Stomach (tissue), 9 donors: ENCODE data around the gene WDR54. TPM values are rescaled to one million over a fixed set of nuclear protein-coding genes. Genes with fewer than 3 reads are reported as not detected.

Source experiments
- DNase-seq, 2 donors: peaks; one replicate each; pipeline versions ENCODE4 v3.0.0 to v3.0.0-alpha.2; 2013 to 2019
- H3K27ac ChIP-seq, 5 donors: fragments of 200-600 bp in 4 of 5; sonication (generic) in 4 of 5; one replicate each; pipeline ENCODE4 v1.5.1; 2013 to 2019; ENCODE audit warnings: mild to moderate bottlenecking in 1 of 5, moderate library complexity in 1 of 5
- H3K27me3 ChIP-seq, 3 donors: fragments of 200-600 bp; sonication (generic); one replicate each; pipeline ENCODE4 v1.5.1; 2017 to 2019; ENCODE audit warnings: mixed run types in 1 of 3
- H3K36me3 ChIP-seq, 4 donors: fragments of 200-600 bp; sonication (generic); 1 replicate in 3 of 4; 2 replicates in 1 of 4; pipeline ENCODE4 v1.5.1; 2016 to 2019
- H3K4me1 ChIP-seq, 4 donors: fragments of 200-600 bp; sonication (generic); one replicate each; pipeline ENCODE4 v1.5.1; 2016 to 2019
- H3K4me3 ChIP-seq, 4 donors: fragments of 200-600 bp; sonication (generic) in 3 of 4; one replicate each; pipeline ENCODE4 v1.5.1; 2016 to 2019; ENCODE audit warnings: mild to moderate bottlenecking in 1 of 4
- H3K9me3 ChIP-seq, 4 donors: fragments of 200-600 bp; sonication (generic); one replicate each; pipeline ENCODE4 v1.5.1; 2016 to 2019
- CTCF ChIP-seq, 7 experiments: fragments of 450-650 bp in 4 of 7; fragments of 200-600 bp in 3 of 7; sonication (generic) in 3 of 7; IDR thresholded peaks; one replicate each; pipeline ENCODE4 v1.5.1; 2016 to 2019; ENCODE audit warnings: antibody characterized with exemption in 7 of 7, control low read depth in 2 of 7, mild to moderate bottlenecking in 1 of 7
- EP300 ChIP-seq: sonication (generic); formaldehyde crosslinking; IDR thresholded peaks from one replicate; pipeline ENCODE4 v1.6.1; 2017; ENCODE audit warnings: antibody characterized with exemption
- POLR2A ChIP-seq, 4 donors: fragments of 450-650 bp; IDR thresholded peaks; one replicate each; pipeline ENCODE4 v1.6.1; 2016; ENCODE audit warnings: antibody characterized with exemption in 4 of 4, control low read depth in 2 of 4, mild to moderate bottlenecking in 1 of 4, moderate library complexity in 1 of 4
- POLR2AphosphoS5 ChIP-seq, 3 donors: sonication (generic); formaldehyde crosslinking; IDR thresholded peaks; one replicate each; pipeline ENCODE4 v1.6.1; 2016; ENCODE audit warnings: antibody characterized with exemption in 3 of 3
- WGBS, 5 donors: extraction: QIAGEN DNeasy Blood & Tissue Kit in 3 of 5; methylation state at CpG; one replicate each; pipeline versions ENCODE4 v1.1.5 to v1.1.7; 2013 to 2018; 5-methylcytosine and 5-hydroxymethylcytosine counted together
- intact Hi-C: fragments of 100-400 bp; cut with DNase I; formaldehyde crosslinking; loops from one replicate; pipeline ENCODE4 v1.15.1; 2023; ENCODE audit warnings: low total_unique reads
- polyA plus RNA-seq, 3 donors: library from polyadenylated mRNA; stranded (reverse); fragments of 200-250 nt; gene quantifications; one replicate each; pipeline ENCODE4 v1.2.3, GENCODE V29; 2013
- total RNA-seq, 5 donors: library from RNA; depleted of rRNA; stranded (reverse); fragments of >200 nt; gene quantifications; one replicate each; pipeline versions ENCODE4 v1.1.0 to v1.2.3, GENCODE V29; 2014 to 2016
- donor health status: healthy with polysubstance abuse.
- donor health status: Bipolar disorder and iron deficiency.
- donor health status: healthy.

The WDR54 gene
- total and polyA plus RNA-seq, 8 donors, result 3.5 to 12.8 (median 9.8) TPM; not detected in 1

- intact Hi-C loops, result no loop called here
- Histone ChIP-seq H3K27ac (no peak overlapping the region), H3K4me1 (peaks cover 4 to 20% (median 19%) of the 10 kb centered on the region in 4 donors), H3K9me3 (no peaks in the 10 kb centered on the region), H3K27me3 (no peaks in the 10 kb centered on the region), H3K4me3 (no peak overlapping the region), H3K36me3 (peaks cover 19 to 50% (median 47%) of the 10 kb centered on the region in 4 donors)
- 66 to 84% (median 79%) methylated on average over 5 of the region's 5 CpGs for WGBS, 5 donors
- peak in 1 of 2 donors; percentile 12 for DNase-seq
- TF ChIP-seq POLR2A (IDR thresholded peaks at IDR 0.05) (no peak), POLR2AphosphoS5 (IDR thresholded peaks at IDR 0.05) (no peak), CTCF (IDR thresholded peaks at IDR 0.05) (no peak), EP300 (no peak)
These were observed 2.8 kb downstream of the WDR54 start for GRCh38 chr2:74424139-74424992.

GRCh38 chr2:74424995-74425406 is 3.5 kb downstream of the WDR54 start:
- Histone ChIP-seq H3K36me3 (peaks cover 25 to 56% (median 54%) of the 10 kb centered on the region in 4 donors), H3K27me3 (no peaks in the 10 kb centered on the region), H3K27ac (no peak overlapping the region), H3K4me1 (peaks cover 4 to 20% (median 19%) of the 10 kb centered on the region in 4 donors), H3K4me3 (no peak overlapping the region), H3K9me3 (no peaks in the 10 kb centered on the region)
- no peak for TF ChIP-seq POLR2A (IDR thresholded peaks at IDR 0.05)
- no peak for TF ChIP-seq POLR2AphosphoS5 (IDR thresholded peaks at IDR 0.05)
- TF ChIP-seq EP300, result no peak
- no peak for TF ChIP-seq CTCF (IDR thresholded peaks at IDR 0.05)
- intact Hi-C loops, result no loop called here
- 77 to 83% (median 80%) methylated on average over 2 to 5 of the region's 5 CpGs for WGBS, 5 donors
- no peak for DNase-seq

GRCh38 chr2:74425523-74425922 is 4.0 kb downstream of the WDR54 start:
- Histone ChIP-seq H3K4me1 (peaks cover 4 to 18% (median 17%) of the 10 kb centered on the region in 4 donors), H3K4me3 (no peak overlapping the region), H3K36me3 (peaks cover 30 to 61% (median 59%) of the 10 kb centered on the region in 4 donors), H3K27me3 (no peaks in the 10 kb centered on the region), H3K9me3 (no peaks in the 10 kb centered on the region), H3K27ac (no peak overlapping the region)
- 74 to 92% (median 83%) methylated on average over 7 of the region's 7 CpGs for WGBS, 5 donors
- intact Hi-C loops, result no loop called here
- DNase-seq, result no peak
- TF ChIP-seq CTCF (IDR thresholded peaks at IDR 0.05), result no peak
- TF ChIP-seq POLR2A (IDR thresholded peaks at IDR 0.05), result no peak
- TF ChIP-seq POLR2AphosphoS5 (IDR thresholded peaks at IDR 0.05), result no peak
- no peak for TF ChIP-seq EP300

GRCh38 chr2:74426181-74426758 is 4.7 kb downstream of the WDR54 start:
- intact Hi-C loops, result no loop called here
- Histone ChIP-seq H3K9me3 (no peaks in the 10 kb centered on the region), H3K27me3 (no peaks in the 10 kb centered on the region), H3K4me3 (no peak overlapping the region), H3K27ac (no peak overlapping the region), H3K4me1 (peaks cover 0 to 12% (median 10%) of the 10 kb centered on the region in 4 donors), H3K36me3 (peaks cover 32 to 69% (median 66%) of the 10 kb centered on the region in 4 donors)
- WGBS, 5 donors, result 67 to 85% (median 76%) methylated on average over 13 to 14 of the region's 14 CpGs
- DNase-seq, result no peak
- TF ChIP-seq EP300, result no peak
- no peak for TF ChIP-seq POLR2A (IDR thresholded peaks at IDR 0.05)
- no peak for TF ChIP-seq POLR2AphosphoS5 (IDR thresholded peaks at IDR 0.05)
- no peak for TF ChIP-seq CTCF (IDR thresholded peaks at IDR 0.05)
